Pancreas (tissue), 10 donors: Measurements from ENCODE around the gene MSI2. TPM values are rescaled to one million over a fixed set of nuclear protein-coding genes. Genes with fewer than 3 reads are reported as not detected.
A peak's percentile ranks its signal among the peaks of the same experiment; 100 is the strongest.

Experiments used
- ATAC-seq, 4 donors: fragments of 200-7000 bp; cut with Tn5 transposase; one replicate each; pipeline versions ENCODE4 v1.8.0 to v1.9.1; 2020; ENCODE audit warnings: mild to moderate bottlenecking in 4 of 4, moderate library complexity in 4 of 4
- DNase-seq, 6 donors: peaks; one replicate each; pipeline ENCODE4 v3.0.0-alpha.2; 2020
- FAIRE-seq: peaks from 2 replicates; lab custom pipeline; 2012; peaks lifted over from hg19 to GRCh38; lab: Jason Lieb, UNC
- H3K27ac ChIP-seq, 4 donors: fragments of 200-600 bp; sonication (generic); 1 replicate in 3 of 4; 2 replicates in 1 of 4; pipeline versions ENCODE4 v1.5.0 to v1.8.0; 2020
- H3K27me3 ChIP-seq, 4 donors: fragments of 200-600 bp; one replicate each; pipeline ENCODE4 v1.8.0; 2021
- H3K36me3 ChIP-seq, 3 donors: fragments of 200-600 bp; sonication (generic) in 1 of 3; one replicate each; pipeline versions ENCODE4 v1.5.0 to v1.8.0; 2020 to 2021
- H3K4me1 ChIP-seq, 3 donors: fragments of 200-600 bp; one replicate each; pipeline ENCODE4 v1.8.0; 2021
- H3K4me3 ChIP-seq, 4 donors: fragments of 200-600 bp; sonication (generic) in 2 of 4; one replicate each; pipeline versions ENCODE4 v1.5.0 to v1.8.0; 2020 to 2021
- H3K9me3 ChIP-seq, 4 donors: fragments of 200-600 bp; one replicate each; pipeline ENCODE4 v1.8.0; 2021
- WGBS, 2 donors: extraction: QIAGEN DNeasy Blood & Tissue Kit; methylation state at CpG; one replicate each; pipeline ENCODE4 v1.1.7; 2013; 5-methylcytosine and 5-hydroxymethylcytosine counted together
- intact Hi-C, 3 donors: fragments of 100-400 bp; cut with DNase I; formaldehyde crosslinking; loops; one replicate each; pipeline versions ENCODE4 v1.11.1 to v1.14.2; 2022
- polyA plus RNA-seq, 2 donors: library from polyadenylated mRNA; stranded (reverse); fragments of 200-250 nt; gene quantifications; one replicate each; pipeline ENCODE4 v1.2.3, GENCODE V29; 2013
- total RNA-seq, 6 donors: library from RNA; stranded (reverse); fragmentation: NEBNext Ultra II Directional in 4 of 6; extraction: Animal tissue kit (Norgen Biotek cat#: 25700) in 4 of 6; gene quantifications; one replicate each; pipeline versions ENCODE4 v1.2.1 to v1.2.4, GENCODE V29; 2021 to 2023
- TF ChIP-seq, protein P1 (sequence below), 4 donors: fragments of 200-600 bp; sonication (generic) in 3 of 4; IDR thresholded peaks; one replicate each; pipeline versions ENCODE4 v1.5.0 to v1.8.0; 2021; ENCODE audit warnings: antibody characterized with exemption in 4 of 4
- donor health status: healthy with polysubstance abuse.
- donor health status: DM: no; HTN: no; CAD: no; lungs with moderate emphysema.
- donor health status: DM: no; HTN: no; CAD: no.
- donor health status: control.
- donor health status: control.
- donor health status: Bipolar disorder and iron deficiency.
- donor health status: DM: yes; HTN: yes; CAD: no.
- donor health status: DM: no; HTN: no; CAD: no.
- donor health status: DM: no; HTN: no; CAD: no.
- donor health status: DM: yes; HTN: yes; CAD: no.

Gene MSI2
- total and polyA plus RNA-seq, 8 donors = 10.4 to 48.9 (median 30.1) TPM

DNA sequence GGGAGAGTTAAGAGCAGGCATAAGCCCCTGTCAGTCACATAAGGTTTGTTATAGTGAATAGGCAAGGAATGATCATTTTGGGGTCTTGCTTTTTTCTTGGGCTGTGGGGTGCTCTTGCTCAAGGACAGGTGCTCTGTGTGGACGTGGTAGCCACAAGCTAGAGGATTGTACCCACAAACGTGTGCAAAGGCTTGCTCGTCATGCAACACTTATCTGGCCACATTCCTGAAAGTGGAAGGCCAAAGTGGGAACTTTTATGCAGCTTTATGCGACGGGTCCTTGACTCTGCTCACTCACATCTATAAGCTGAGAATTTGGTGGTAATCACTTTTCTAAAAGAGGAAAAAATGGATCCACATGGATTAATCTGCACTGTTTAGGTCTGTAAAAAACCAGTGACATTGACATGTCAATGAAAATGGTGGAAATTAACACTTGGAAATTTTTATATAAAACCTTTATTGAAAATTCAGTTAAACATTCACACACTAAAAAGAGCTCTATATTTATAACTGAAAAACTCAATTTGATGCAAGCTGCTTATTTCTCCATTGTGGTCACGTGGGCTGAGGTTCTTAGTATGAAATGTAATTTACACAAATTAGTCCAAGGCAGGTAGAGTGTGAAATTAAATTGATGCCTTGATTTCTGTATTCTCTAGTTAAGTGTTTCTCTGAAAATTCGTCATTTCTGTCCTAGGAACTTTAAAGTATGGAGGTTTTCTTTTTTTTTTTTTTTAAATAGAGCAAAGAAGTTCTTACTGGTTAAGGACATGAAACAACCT is 162.3 kb downstream of the MSI2 start:
- no peak for DNase-seq
- Histone ChIP-seq H3K27ac (no peak overlapping the region), H3K4me3 (no peak overlapping the region), H3K4me1 (no peaks in the 10 kb centered on the region), H3K36me3 (no peaks in the 10 kb centered on the region), H3K27me3 (no peaks in the 10 kb centered on the region), H3K9me3 (no peaks in the 10 kb centered on the region)
- TF ChIP-seq, protein P1, sequence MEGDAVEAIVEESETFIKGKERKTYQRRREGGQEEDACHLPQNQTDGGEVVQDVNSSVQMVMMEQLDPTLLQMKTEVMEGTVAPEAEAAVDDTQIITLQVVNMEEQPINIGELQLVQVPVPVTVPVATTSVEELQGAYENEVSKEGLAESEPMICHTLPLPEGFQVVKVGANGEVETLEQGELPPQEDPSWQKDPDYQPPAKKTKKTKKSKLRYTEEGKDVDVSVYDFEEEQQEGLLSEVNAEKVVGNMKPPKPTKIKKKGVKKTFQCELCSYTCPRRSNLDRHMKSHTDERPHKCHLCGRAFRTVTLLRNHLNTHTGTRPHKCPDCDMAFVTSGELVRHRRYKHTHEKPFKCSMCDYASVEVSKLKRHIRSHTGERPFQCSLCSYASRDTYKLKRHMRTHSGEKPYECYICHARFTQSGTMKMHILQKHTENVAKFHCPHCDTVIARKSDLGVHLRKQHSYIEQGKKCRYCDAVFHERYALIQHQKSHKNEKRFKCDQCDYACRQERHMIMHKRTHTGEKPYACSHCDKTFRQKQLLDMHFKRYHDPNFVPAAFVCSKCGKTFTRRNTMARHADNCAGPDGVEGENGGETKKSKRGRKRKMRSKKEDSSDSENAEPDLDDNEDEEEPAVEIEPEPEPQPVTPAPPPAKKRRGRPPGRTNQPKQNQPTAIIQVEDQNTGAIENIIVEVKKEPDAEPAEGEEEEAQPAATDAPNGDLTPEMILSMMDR (IDR thresholded peaks at IDR 0.05) = no peak
- ATAC-seq = no peak
- no peak for FAIRE-seq
- WGBS, 2 donors = 69% methylated on average over 7 of the region's 7 CpGs
- intact Hi-C loops = no loop called here

DNA sequence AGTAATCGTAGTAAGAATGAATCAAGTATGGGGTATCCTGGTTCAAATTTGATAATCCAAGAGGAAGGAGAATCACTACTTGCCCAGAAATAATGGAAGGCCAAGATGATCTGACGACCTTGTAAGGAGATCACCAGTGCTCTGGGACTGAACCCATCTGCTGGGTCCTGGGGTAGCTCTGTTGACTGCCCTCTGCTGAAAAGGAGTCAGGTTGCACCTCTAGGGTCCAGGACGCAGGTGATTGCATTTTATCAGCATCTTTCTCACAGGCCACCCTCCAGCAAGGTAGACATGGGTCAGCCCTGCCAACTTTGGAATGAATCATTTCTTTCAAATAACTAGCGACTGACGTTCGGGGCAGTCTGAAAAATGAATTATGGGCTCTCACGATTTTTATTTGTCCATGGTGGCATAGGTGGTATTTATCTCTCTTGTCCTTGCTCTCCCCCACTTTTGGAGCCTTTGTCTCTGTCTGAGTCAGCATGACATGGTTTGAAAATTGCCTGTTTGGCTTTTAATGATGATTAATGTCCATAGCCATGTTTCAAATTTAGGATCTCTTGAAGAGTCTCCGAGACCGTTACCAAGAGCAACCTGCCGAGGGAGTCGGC is 163.7 kb downstream of the MSI2 start:
- FAIRE-seq (no peak), ATAC-seq (peak in 3 of 4 donors; percentile 8 to 29 (median 9)), DNase-seq (no peak)
- H3K4me3 ChIP-seq = no peak overlapping the region
- peak overlapping the region in 1 of 4 donors; percentile 22 for H3K27ac ChIP-seq
- H3K36me3 ChIP-seq = no peaks in the 10 kb centered on the region
- WGBS, 2 donors = 71 to 76% methylated on average over 11 of the region's 11 CpGs
- H3K4me1 ChIP-seq = no peaks in the 10 kb centered on the region
- TF ChIP-seq, protein P1 (IDR thresholded peaks at IDR 0.05) = no peak
- intact Hi-C loops = no loop called here
- no peaks in the 10 kb centered on the region for H3K9me3 ChIP-seq
- H3K27me3 ChIP-seq = no peaks in the 10 kb centered on the region

DNA sequence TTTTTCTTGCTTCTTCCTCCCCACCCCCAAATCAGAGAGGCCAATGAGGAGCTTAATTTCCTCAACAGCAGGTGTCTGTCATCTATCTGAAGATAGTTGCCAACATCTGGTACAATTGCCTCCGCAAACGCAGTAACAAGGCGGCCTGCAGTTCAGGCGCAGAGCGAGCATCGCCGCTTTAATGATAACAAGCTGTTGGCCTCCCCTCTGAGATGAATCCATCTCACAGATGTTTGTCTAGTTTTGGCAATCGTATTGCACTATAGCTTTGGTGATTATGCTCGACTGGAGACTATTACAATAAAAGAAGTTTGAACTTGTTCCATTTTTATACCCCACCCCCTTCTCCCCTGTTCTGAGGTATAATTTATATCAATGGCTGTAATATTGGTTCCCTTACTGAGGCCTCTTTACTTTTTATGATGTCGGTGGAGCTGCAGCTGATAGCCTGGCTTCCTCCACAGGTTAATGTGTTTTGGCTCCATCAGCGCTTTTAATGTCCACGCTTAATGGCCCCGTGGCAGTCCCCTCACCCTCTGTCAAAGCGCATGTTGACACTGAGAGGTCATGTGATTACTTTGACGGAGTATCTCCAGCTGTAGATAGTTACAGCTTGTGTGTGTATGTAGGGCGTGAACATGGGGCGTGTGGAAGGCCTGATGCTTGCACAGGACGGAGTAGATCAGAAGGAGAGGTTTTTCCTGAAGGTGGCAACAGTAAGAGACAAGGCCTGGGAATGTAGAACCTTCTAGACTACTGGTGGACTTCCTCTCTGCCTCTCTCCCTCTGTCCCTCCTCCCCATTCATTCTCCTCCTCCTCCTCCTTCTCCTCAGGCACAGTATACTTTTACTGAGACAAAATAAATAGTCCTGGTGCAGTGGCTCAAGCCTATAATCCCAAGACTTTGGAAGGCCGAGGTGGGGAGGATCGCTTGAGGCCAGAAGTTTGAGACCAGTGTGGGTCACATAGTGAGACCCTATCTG is 164.7 kb downstream of the MSI2 start:
- Histone ChIP-seq H3K9me3 (no peaks in the 10 kb centered on the region), H3K27ac (peak overlapping the region in 1 of 4 donors; percentile 22), H3K27me3 (no peaks in the 10 kb centered on the region), H3K4me1 (no peaks in the 10 kb centered on the region), H3K36me3 (no peaks in the 10 kb centered on the region), H3K4me3 (no peak overlapping the region)
- DNase-seq (peak in 1 of 6 donors; percentile 22), ATAC-seq (peak in 3 of 4 donors; percentile 51 to 87 (median 85)), FAIRE-seq (no peak)
- TF ChIP-seq, protein P1 (IDR thresholded peaks at IDR 0.05) = no peak
- WGBS, 2 donors = 86 to 87% methylated on average over 20 of the region's 20 CpGs
- intact Hi-C loops = no loop called here

DNA sequence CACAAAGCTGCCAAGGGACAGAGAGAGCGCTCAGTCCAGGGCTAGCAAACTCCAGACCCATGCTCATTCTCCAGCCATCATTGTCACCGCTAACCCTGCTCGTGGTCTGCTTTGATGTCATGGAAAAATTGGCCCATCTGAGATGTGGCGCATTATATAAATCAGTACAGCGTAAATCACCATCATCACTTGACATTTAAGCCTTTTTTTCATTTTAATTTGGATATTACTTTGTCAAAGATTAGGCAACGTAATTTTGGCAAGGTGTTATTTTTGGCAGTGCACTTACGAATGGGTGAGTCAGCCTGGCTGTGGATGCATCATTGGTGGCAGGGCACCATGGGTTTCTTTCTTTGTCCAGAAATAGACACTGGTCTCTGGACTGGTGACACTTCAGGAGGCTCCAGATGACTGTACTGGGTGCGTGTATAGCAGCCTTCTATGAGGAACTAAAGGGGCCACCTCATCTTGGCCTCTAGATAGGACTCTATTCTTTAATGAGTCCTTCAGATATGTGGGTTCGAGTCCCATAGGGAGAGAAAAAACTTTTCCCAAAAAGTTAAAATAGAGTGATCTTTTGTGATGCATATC is 166.3 kb downstream of the MSI2 start:
- ATAC-seq (no peak), FAIRE-seq (no peak)
- TF ChIP-seq, protein P1 (IDR thresholded peaks at IDR 0.05) = no peak

More for the DNA sequence above, 166.3 kb downstream of the MSI2 start:
- 87% methylated on average over 9 of the region's 9 CpGs for WGBS, 2 donors
- intact Hi-C loops = no loop called here
- no peaks in the 10 kb centered on the region for H3K4me1 ChIP-seq
- peak in 1 of 6 donors; percentile 13 for DNase-seq
- no peaks in the 10 kb centered on the region for H3K36me3 ChIP-seq
- no peak overlapping the region for H3K4me3 ChIP-seq
- H3K27ac ChIP-seq = no peak overlapping the region
- no peaks in the 10 kb centered on the region for H3K27me3 ChIP-seq
- H3K9me3 ChIP-seq = no peaks in the 10 kb centered on the region
